Endothelial cell of umbilical vein (primary cell): ENCODE results near the gene AGPAT1. TPM values are rescaled to one million over a fixed set of nuclear protein-coding genes. Genes with fewer than 3 reads are reported as not detected.
"Not testable (repeated sequence)": the region's sequence is repeated elsewhere in the genome, so short reads cannot be mapped to it uniquely, and the experiment has no call there.

Experiments used
- BruUV-seq: library from RNA; stranded (reverse); fragments of 400-500 nt; replicated peaks from 2 replicates; lab custom pipeline; 2021; lab: Mats Ljungman, UMichigan
- CTCF ChIA-PET: fragments of 300-600, 350-600 bp; sonication (Branson Sonifier 250); formaldehyde crosslinking; loops from one replicate; lab custom pipeline; 2021; ENCODE audit warnings: antibody characterized with exemption, inconsistent platforms; lab: Charles Lee
- POLR2A ChIA-PET: fragments of 300-600, 350-600 bp; sonication (Branson Sonifier 250); formaldehyde crosslinking; loops from one replicate; lab custom pipeline; 2021; ENCODE audit warnings: antibody characterized with exemption, inconsistent platforms; lab: Charles Lee
- DNase-seq: peaks from one replicate; pipeline ENCODE4 v3.0.0-alpha.2; 2011; ENCODE audit warnings: low read depth, low spot score
- FAIRE-seq: peaks from 2 replicates; lab custom pipeline; 2011; peaks lifted over from hg19 to GRCh38; lab: Jason Lieb, UNC
- H2AFZ ChIP-seq: 2 replicates; pipeline ENCODE4 v1.6.0; 2012; ENCODE audit warnings: low read depth, low read length, control low read depth, inconsistent platforms
- H3K27ac ChIP-seq: 2 replicates; pipeline ENCODE4 v1.5.1; 2011; ENCODE audit warnings: low read depth, mild to moderate bottlenecking, control low read depth, low read length, moderate library complexity; ENCODE audit not compliant: insufficient read depth
- H3K27me3 ChIP-seq, 2 experiments: 2 replicates each; pipeline versions ENCODE4 v1.6.0 to v1.6.1; 2011; ENCODE audit warnings: low read length in 2 of 2, mixed read lengths in 1 of 2; ENCODE audit not compliant: control insufficient read depth in 2 of 2, insufficient read depth in 2 of 2
- H3K36me3 ChIP-seq, 2 experiments: 2 replicates in 1 of 2; 3 replicates in 1 of 2; pipeline ENCODE4 v1.5.1; 2011; ENCODE audit warnings: low read length in 2 of 2, mild to moderate bottlenecking in 1 of 2, moderate library complexity in 1 of 2; ENCODE audit not compliant: control insufficient read depth in 2 of 2, insufficient read depth in 2 of 2; ENCODE audit errors: extremely low read depth in 1 of 2
- H3K4me1 ChIP-seq: 3 replicates; pipeline ENCODE4 v1.5.1; 2011; ENCODE audit warnings: mild to moderate bottlenecking, low read length; ENCODE audit not compliant: control insufficient read depth, insufficient read depth; ENCODE audit errors: extremely low read depth
- H3K4me2 ChIP-seq: 2 replicates; pipeline ENCODE4 v1.6.1; 2011; ENCODE audit warnings: low read length, control low read depth, mixed read lengths; ENCODE audit not compliant: insufficient read depth
- H3K4me3 ChIP-seq, 3 experiments: fragments of 200-600 bp in 1 of 3; sonication (generic), shearing (Covaris generic) in 1 of 3; replicated peaks in 1 of 3; 2 replicates each; pipeline ENCODE4 v1.5.1; 2011 to 2016; ENCODE audit warnings: control low read depth in 3 of 3, low read length in 3 of 3, mild to moderate bottlenecking in 2 of 3, inconsistent platforms in 1 of 3, low read depth in 1 of 3, moderate library complexity in 1 of 3; ENCODE audit not compliant: insufficient read depth in 1 of 3
- H3K79me2 ChIP-seq: 2 replicates; pipeline ENCODE4 v1.6.0; 2012; ENCODE audit warnings: low read length, inconsistent platforms; ENCODE audit not compliant: control insufficient read depth, insufficient read depth
- H3K9ac ChIP-seq: replicated peaks from 2 replicates; pipeline ENCODE3; 2011; ENCODE audit warnings: low read length, control low read depth; ENCODE audit not compliant: insufficient read depth; ENCODE audit errors: extremely low read depth
- H3K9me1 ChIP-seq: replicated peaks from 3 replicates; pipeline ENCODE4 v1.6.0; 2011; ENCODE audit warnings: mild to moderate bottlenecking, low read length; ENCODE audit not compliant: control insufficient read depth, insufficient read depth; ENCODE audit errors: extremely low read depth
- H3K9me3 ChIP-seq: replicated peaks from 2 replicates; pipeline ENCODE4 v1.5.1; 2012; ENCODE audit warnings: low read length, inconsistent platforms; ENCODE audit not compliant: control insufficient read depth, insufficient read depth
- H4K20me1 ChIP-seq: replicated peaks from 2 replicates; pipeline ENCODE3; 2011; ENCODE audit warnings: mild to moderate bottlenecking, low read length; ENCODE audit not compliant: control insufficient read depth, insufficient read depth; ENCODE audit errors: extremely low read depth
- CTCF ChIP-seq, 2 donors: IDR thresholded peaks; 1 replicate in 1 of 2; 2 replicates in 1 of 2; pipeline ENCODE4 v1.5.1; 2011; ENCODE audit warnings: low read length in 2 of 2, mild to moderate bottlenecking in 2 of 2, moderate library complexity in 2 of 2, control low read depth in 1 of 2, inconsistent platforms in 1 of 2, low read depth in 1 of 2; ENCODE audit not compliant: insufficient read depth in 1 of 2; ENCODE audit errors: extremely low read depth in 1 of 2
- EZH2 ChIP-seq: IDR thresholded peaks from 2 replicates; pipeline ENCODE4 v1.6.1; 2012; ENCODE audit warnings: borderline replicate concordance, low read depth, mild to moderate bottlenecking, moderate library complexity, low read length, inconsistent platforms; ENCODE audit not compliant: severe bottlenecking
- FOS ChIP-seq: IDR thresholded peaks from 2 replicates; pipeline ENCODE4 v1.6.1; 2011; ENCODE audit warnings: mild to moderate bottlenecking, low read length, moderate library complexity, borderline replicate concordance; ENCODE audit not compliant: insufficient read depth
- GATA2 ChIP-seq: IDR thresholded peaks from 2 replicates; pipeline ENCODE4 v1.7.0; 2011; ENCODE audit warnings: low read depth, mild to moderate bottlenecking, moderate library complexity, mixed read lengths, low read length; ENCODE audit not compliant: insufficient read length, insufficient read depth
- JUN ChIP-seq: IDR thresholded peaks from 2 replicates; pipeline ENCODE4 v1.6.1; 2011; ENCODE audit warnings: borderline replicate concordance, low read depth; ENCODE audit not compliant: insufficient read length, insufficient read depth
- MYC ChIP-seq: IDR thresholded peaks from one replicate; pipeline ENCODE4 v1.6.1; 2011; ENCODE audit warnings: mild to moderate bottlenecking, low read depth, low read length
- POLR2A ChIP-seq: IDR thresholded peaks from 2 replicates; pipeline ENCODE4 v1.6.1; 2012; ENCODE audit warnings: low read depth, mild to moderate bottlenecking, control low read depth, low read length
- POLR2AphosphoS5 ChIP-seq: IDR thresholded peaks from 2 replicates; pipeline ENCODE4 v1.6.1; 2012; ENCODE audit warnings: low read depth, mild to moderate bottlenecking, control low read depth, low read length, moderate library complexity; ENCODE audit not compliant: insufficient read depth
- dilution Hi-C: fragments of 300-500 bp; cut with MboI; formaldehyde crosslinking; loops from one replicate; pipeline ENCODE4 v1.15.0; 2019; ENCODE audit warnings: low sequenced_read_pairs; ENCODE audit not compliant: extremely low pct_ligation_motif_present
- intact Hi-C: fragments of 100-400 bp; cut with micrococcal nuclease; formaldehyde crosslinking; loops from one replicate; pipeline ENCODE4 v1.10.0; 2022
- polyA plus RNA-seq, 4 experiments: library from polyadenylated mRNA; depleted of rRNA in 3 of 4; stranded (reverse) in 3 of 4; unstranded in 1 of 4; fragments of >200 nt; gene quantifications; 2 replicates each; pipeline versions ENCODE4 v1.2.1 to v1.2.3, GENCODE V29; 2011 to 2012; ENCODE audit warnings: missing spikeins in 1 of 4
- total RNA-seq: library from RNA; stranded (reverse); gene quantifications from 2 replicates; pipeline ENCODE4 v1.2.3, GENCODE V29; 2021
- TF ChIP-seq, protein P1 (sequence below): IDR thresholded peaks from 2 replicates; pipeline ENCODE4 v1.6.1; 2011; ENCODE audit not compliant: insufficient read depth, insufficient read length

AGPAT1 gene
- total and polyA plus RNA-seq, 2 donors (not counting 3 experiments of a cell fraction or from before 2014, with no cell fraction given): 38.4 to 132 TPM

GRCh38 chr6:32212076-32212760 lies 36.3 kb upstream of the AGPAT1 start:
- intact Hi-C loops (no loop called here), dilution Hi-C loops (no loop called here)
- H3K4me1 ChIP-seq: no peaks in the 10 kb centered on the region
- TF ChIP-seq EZH2 (no peak), FOS (no peak), MYC (no peak), JUN (no peak), CTCF (IDR thresholded peaks at IDR 0.05; ENCODE audit: extremely low read depth in 1 of 2, insufficient read depth in 1 of 2, low read depth in 1 of 2, low read length in 2 of 2) (no peak), POLR2A (no peak), POLR2AphosphoS5 (no peak), GATA2 (no peak)
- TF ChIP-seq, protein P1, sequence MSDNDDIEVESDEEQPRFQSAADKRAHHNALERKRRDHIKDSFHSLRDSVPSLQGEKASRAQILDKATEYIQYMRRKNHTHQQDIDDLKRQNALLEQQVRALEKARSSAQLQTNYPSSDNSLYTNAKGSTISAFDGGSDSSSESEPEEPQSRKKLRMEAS: no peak
- no peaks in the 10 kb centered on the region for H3K79me2 ChIP-seq
- no peaks in the 10 kb centered on the region for H3K27me3 ChIP-seq
- DNase-seq: no peak
- no peaks in the 10 kb centered on the region for H4K20me1 ChIP-seq
- ChIA-PET CTCF (interaction anchor here (1.0 kb wide), 1 partner anchor 17 kb away, joined by 3 read pairs; no protein-coding TSS in a partner anchor), POLR2A (no interaction called here)
- H2AFZ ChIP-seq: no peak overlapping the region
- no peak overlapping the region for H3K9ac ChIP-seq
- no peak for FAIRE-seq
- no peak overlapping the region for H3K4me2 ChIP-seq
- H3K4me3 ChIP-seq: no peak overlapping the region
- BruUV-seq: no TSS peak
- H3K36me3 ChIP-seq: peaks cover 10 to 14% of the 10 kb centered on the region in 2 experiments
- no peak overlapping the region for H3K27ac ChIP-seq
- no peaks in the 10 kb centered on the region for H3K9me1 ChIP-seq
- no peaks in the 10 kb centered on the region for H3K9me3 ChIP-seq

GRCh38 chr6:32211432-32211831 lies 35.5 kb upstream of the AGPAT1 start:
- POLR2A ChIA-PET, BruUV-seq: not testable (repeated sequence)
- CTCF ChIA-PET: interaction anchor here (1.0 kb wide), 1 partner anchor 16 kb away, joined by 3 read pairs; no protein-coding TSS in a partner anchor

More at GRCh38 chr6:32211432-32211831, 35.5 kb upstream of the AGPAT1 start:
- H2AFZ ChIP-seq, H3K9me1 ChIP-seq, dilution Hi-C loops, H3K4me1 ChIP-seq, H3K79me2 ChIP-seq, H3K9me3 ChIP-seq, intact Hi-C loops, FAIRE-seq, H3K4me2 ChIP-seq, H3K9ac ChIP-seq, H3K4me3 ChIP-seq, H3K27ac ChIP-seq, DNase-seq, H3K27me3 ChIP-seq, H4K20me1 ChIP-seq: not testable (repeated sequence)
- H3K36me3 ChIP-seq: peaks cover 7 to 14% of the 10 kb centered on the region in 2 experiments
